ENCODE data around the gene TMEM30A.

GRCh38 chr6:75333676-75334200 is 49.1 kb upstream of the TMEM30A start:
- TF ChIP-seq CTCF (IDR thresholded peaks at IDR 0.05; ENCODE audit: borderline replicate concordance, extremely low read depth, low read length, poor library complexity, severe bottlenecking): no peak
- TF ChIP-seq EZH2 (IDR thresholded peaks at IDR 0.05; ENCODE audit: borderline replicate concordance, low read depth, low read length, severe bottlenecking): no peak

Data from DND-41 (cell line).